ENCODE results near the gene RHOD.

RHOD gene

DNA sequence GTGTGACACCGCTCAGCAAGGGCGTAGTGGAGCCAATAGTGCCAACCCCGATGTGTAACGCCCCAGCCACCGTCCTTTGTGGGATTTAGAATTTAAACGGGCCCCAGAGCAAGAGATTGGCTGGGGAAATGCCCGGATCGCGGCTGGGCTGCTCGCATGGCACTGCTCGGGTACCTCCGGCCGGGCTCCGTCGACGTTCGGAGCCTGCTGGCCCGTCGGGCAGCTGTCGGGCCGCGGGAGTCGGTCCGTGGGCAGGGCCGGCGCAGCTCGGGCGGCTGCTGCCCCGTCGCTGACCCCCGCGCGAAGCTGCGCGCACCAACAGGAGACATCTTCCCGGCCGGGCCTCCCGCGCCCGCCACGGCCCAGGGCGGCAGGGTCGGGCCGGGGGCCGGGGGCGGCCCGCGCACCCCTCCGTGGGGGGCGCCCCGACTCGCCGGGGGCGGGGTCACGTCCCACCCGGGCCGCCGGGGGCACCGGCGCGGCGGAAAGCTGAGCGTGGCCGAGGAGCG, 61.1 kb downstream of the RHOD start:
- DNase-seq = peak; percentile 53

DNA sequence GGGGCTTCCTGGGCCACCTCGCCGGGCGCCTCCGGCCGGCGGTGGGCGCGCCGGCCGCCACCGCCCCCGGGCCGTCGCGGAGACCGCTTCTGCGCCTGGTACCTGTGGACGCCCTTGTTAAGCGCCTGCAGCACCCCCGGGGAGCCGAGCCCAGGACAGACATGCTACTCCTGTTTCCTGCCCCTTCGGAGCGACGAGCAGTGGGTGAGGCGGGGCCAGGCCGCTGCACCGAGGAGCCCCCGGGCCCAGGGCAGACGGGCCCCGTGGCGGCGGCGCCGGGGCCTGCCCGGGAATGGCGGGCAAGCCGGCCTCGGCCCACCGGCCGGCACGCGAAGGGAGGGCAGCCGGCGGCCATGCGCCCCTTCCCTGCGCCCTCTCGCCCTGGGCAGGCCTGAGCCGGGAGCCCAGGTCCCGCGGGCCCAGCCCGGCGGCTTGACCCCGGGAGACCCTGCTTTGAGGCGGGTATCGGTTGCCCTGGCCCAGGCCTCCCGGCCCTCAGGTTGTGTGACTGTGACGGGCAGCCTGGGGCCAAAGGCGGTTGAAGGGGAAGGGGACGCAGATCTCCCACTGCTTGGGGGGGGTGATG, 61.6 kb downstream of the RHOD start:
- peak; percentile 49 for DNase-seq

- peak; percentile 100 for DNase-seq
These were observed 62.3 kb downstream of the RHOD start, which contains the start of gene KDM2A for GRCh38 chr11:67118801-67119584. Gene KDM2A (plus strand): TSS chr11:67119263. CDS start chr11:67121317, 2,054 bp downstream.

DNA sequence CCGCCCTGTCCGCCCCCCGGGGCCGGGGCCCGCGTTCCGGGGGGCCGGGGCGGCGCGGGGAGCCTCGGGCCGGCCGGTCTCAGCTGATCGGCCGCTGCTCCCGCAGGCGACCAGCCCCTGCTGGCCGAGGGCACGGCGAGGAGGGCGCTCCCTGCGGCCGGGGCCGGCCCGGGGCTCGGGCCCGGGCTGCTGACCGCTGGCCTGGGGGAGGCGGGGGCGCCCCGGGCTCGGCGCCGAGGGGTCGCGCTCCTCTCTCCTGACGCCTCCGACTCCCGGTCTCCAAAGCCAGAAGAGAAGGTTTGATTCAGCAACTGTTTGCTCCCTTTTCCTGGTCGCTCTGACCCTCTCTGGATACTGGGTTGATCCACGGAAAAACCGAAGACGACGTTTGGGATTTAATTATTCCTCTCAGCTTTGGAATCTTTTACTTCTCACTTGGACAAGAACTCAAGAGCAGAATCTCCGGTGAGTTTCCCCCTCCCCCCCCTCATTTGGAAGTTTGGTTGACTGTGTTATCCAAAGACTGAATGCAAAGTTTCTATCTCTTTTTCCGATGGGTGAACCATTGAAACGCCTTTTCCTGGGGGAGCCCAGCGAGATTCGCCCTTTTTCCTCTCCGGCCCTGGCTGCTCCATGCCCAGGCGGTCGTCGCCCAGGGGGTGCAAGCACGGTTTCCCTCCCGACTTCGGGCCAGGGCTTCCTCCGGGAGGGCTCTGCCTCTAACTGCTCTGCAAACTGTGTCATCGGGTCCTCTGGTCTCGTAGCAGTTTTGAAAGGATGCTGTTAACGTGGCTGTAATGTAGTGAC, 63.1 kb downstream of the RHOD start:
- peak; percentile 41 for DNase-seq

DNA sequence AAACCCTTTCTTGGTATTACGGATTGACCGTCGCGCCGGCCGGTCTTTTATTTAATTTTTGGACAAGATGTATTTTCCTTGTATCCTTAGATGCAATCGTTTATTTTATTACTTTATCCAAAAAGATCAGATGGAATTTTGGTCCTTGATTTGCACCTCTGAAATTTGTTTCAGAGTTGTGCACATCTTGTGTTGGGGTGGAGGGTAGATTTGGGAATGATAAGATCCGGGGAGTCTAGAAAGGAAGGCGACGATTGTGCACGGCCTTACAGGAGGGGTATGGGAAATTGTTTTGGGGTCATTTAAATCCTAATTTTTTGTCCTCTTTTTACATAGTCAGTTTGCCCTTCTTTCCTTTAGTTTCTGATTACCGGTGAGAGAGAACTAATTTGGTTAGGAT, 63.8 kb downstream of the RHOD start:
- no peak for DNase-seq

DNA sequence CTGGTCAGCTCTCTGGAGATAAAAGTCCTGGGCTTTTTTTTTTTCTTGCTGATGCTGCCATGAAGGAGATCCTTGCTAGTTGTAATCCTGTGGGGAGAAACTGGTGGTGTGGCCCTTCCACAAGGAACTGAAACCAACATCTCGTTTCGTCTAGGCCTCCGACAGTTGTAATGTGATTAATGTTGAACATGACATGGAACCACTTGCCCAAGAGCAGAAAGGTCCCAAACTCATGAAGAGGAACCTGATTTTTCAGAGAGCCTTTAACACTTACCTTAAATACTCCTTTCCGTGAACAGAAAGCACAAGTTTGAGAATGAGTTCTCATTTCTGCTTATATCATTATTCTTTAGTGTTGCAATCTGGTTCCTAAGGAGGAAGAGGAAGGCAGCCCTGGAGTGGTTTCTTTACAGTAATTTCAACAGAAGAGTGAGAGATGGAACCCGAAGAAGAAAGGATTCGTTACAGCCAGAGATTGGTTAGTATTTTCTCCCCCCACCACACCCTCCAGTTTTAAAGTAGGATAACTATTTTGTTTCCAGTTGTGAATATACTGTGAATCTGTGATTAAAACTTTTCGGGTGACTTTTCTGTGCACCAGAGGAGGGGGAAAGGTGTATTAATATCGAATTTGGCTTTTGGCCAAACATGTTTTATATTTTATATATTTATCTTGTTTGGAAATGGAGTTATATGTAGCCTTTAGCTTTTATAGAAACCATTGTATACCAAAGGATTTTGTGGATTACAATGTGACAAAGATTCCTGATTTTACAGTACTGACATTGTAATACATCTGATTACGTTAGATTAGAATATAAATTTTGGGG, 64.4 kb downstream of the RHOD start:
- DNase-seq = peak; percentile 50
